Parathyroid adenoma (tissue), 2 donors: ENCODE measurements around the gene RPL10.

Experiments
- H2AFZ ChIP-seq: fragments of 300-600 bp; sonication (generic); one replicate; pipeline ENCODE4 v1.7.0; 2017; ENCODE audit warnings: antibody characterized with exemption, mild to moderate bottlenecking
- H3K27ac ChIP-seq: fragments of 300-600 bp; sonication (generic); one replicate; pipeline ENCODE4 v1.7.0; 2017
- H3K27me3 ChIP-seq: fragments of 300-600 bp; sonication (generic); one replicate; pipeline ENCODE4 v1.7.0; 2017; ENCODE audit warnings: low read length; ENCODE audit not compliant: control insufficient read depth, insufficient read depth
- H3K36me3 ChIP-seq: fragments of 300-600 bp; sonication (generic); one replicate; pipeline ENCODE4 v1.7.0; 2017; ENCODE audit warnings: low read length; ENCODE audit not compliant: control insufficient read depth, insufficient read depth
- H3K4me1 ChIP-seq: fragments of 300-600 bp; sonication (generic); one replicate; pipeline ENCODE4 v1.7.0; 2017; ENCODE audit warnings: control low read depth
- H3K4me2 ChIP-seq: fragments of 300-600 bp; sonication (generic); one replicate; pipeline ENCODE4 v1.7.0; 2017; ENCODE audit warnings: low read length
- H3K4me3 ChIP-seq: fragments of 300-600 bp; sonication (generic); one replicate; pipeline ENCODE4 v1.7.0; 2017; ENCODE audit warnings: low read depth, low read length
- H3K79me2 ChIP-seq: fragments of 300-600 bp; sonication (generic); one replicate; pipeline ENCODE4 v1.7.0; 2017; ENCODE audit warnings: control low read depth
- H3K9ac ChIP-seq: fragments of 300-600 bp; sonication (generic); one replicate; pipeline ENCODE4 v1.7.0; 2017; ENCODE audit warnings: mild to moderate bottlenecking
- H3K9me3 ChIP-seq: fragments of 300-600 bp; sonication (generic); one replicate; pipeline ENCODE4 v1.7.0; 2017; ENCODE audit warnings: low read length; ENCODE audit not compliant: control insufficient read depth
- TF ChIP-seq, protein P1 (sequence below): fragments of 300-600 bp; sonication (generic); IDR thresholded peaks from one replicate; pipeline ENCODE4 v1.7.0; 2017; ENCODE audit warnings: antibody characterized with exemption, mild to moderate bottlenecking
- donor health status: primary hyperparathyroidism.

RPL10 gene

GRCh38 chrX:154401045-154401799 is 3.0 kb downstream of the RPL10 start:
- Histone ChIP-seq H3K27ac (no peak overlapping the region), H3K36me3 (no peaks in the 10 kb centered on the region), H3K4me3 (no peak overlapping the region), H3K9me3 (no peaks in the 10 kb centered on the region), H3K79me2 (no peaks in the 10 kb centered on the region), H3K4me2 (no peak overlapping the region), H3K27me3 (no peaks in the 10 kb centered on the region), H3K9ac (no peak overlapping the region), H3K4me1 (no peaks in the 10 kb centered on the region), H2AFZ (no peak overlapping the region)
- TF ChIP-seq, protein P1, sequence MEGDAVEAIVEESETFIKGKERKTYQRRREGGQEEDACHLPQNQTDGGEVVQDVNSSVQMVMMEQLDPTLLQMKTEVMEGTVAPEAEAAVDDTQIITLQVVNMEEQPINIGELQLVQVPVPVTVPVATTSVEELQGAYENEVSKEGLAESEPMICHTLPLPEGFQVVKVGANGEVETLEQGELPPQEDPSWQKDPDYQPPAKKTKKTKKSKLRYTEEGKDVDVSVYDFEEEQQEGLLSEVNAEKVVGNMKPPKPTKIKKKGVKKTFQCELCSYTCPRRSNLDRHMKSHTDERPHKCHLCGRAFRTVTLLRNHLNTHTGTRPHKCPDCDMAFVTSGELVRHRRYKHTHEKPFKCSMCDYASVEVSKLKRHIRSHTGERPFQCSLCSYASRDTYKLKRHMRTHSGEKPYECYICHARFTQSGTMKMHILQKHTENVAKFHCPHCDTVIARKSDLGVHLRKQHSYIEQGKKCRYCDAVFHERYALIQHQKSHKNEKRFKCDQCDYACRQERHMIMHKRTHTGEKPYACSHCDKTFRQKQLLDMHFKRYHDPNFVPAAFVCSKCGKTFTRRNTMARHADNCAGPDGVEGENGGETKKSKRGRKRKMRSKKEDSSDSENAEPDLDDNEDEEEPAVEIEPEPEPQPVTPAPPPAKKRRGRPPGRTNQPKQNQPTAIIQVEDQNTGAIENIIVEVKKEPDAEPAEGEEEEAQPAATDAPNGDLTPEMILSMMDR, result no peak

- Histone ChIP-seq H3K4me1 (no peaks in the 10 kb centered on the region), H2AFZ (no peak overlapping the region), H3K27me3 (no peaks in the 10 kb centered on the region), H3K9ac (no peak overlapping the region), H3K79me2 (no peaks in the 10 kb centered on the region), H3K4me2 (no peak overlapping the region), H3K9me3 (no peaks in the 10 kb centered on the region), H3K36me3 (no peaks in the 10 kb centered on the region), H3K4me3 (no peak overlapping the region), H3K27ac (no peak overlapping the region)
- TF ChIP-seq, protein P1, result no peak
Measured at GRCh38 chrX:154401918-154402621, 3.9 kb downstream of the RPL10 start.

DNA sequence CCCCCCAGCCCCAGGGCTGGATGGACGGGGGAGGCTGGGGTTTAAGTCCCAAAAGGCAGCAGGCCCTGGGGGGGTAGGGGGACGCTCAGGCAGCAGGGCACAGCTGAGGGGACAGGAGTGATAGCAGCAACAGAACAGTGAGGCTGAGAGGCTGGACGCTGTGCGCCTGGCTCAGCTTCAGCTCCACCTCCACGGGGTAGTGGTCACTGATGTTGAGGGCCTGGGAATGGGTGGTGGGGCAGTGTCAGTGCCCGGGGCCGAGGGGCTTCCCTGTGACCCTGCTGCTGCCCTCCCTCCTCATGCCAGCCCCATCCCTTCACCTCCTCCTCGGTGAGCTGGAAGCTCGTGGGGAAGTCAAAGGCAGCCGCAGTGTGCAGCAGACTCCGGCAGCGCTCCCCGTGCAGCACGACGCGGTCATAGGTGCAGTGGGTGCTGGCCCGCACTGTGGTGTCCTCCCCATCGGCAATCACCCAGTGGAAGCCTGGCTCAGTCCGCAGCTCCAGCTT is 4.5 kb downstream of the RPL10 start:
- Histone ChIP-seq H3K9me3 (no peaks in the 10 kb centered on the region), H3K27me3 (no peaks in the 10 kb centered on the region), H3K4me2 (no peak overlapping the region), H2AFZ (no peak overlapping the region), H3K4me1 (no peaks in the 10 kb centered on the region), H3K36me3 (no peaks in the 10 kb centered on the region), H3K4me3 (no peak overlapping the region), H3K27ac (no peak overlapping the region), H3K79me2 (no peaks in the 10 kb centered on the region), H3K9ac (no peak overlapping the region)
- TF ChIP-seq, protein P1, result no peak

DNA sequence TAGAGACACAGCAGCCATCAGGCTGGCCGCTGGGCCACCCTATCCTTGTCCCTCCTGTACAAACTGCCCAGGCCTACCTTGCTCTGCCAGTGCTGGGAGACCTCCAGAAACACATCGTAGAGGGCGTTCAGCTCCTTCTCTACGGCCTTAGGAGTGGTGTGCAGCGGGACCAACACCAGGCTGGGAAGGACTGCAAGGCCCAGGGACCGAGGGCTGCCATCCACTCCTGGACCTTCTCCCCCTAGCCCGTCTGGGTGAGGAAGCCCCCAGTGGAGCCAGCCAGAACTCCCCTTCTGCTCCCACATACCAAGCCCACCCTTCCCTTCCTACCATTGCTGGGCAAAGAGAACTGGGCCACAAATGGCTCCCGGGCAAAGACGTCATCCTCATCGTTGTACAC is 5.0 kb downstream of the RPL10 start:
- no peak overlapping the region for H2AFZ ChIP-seq
- H3K36me3 ChIP-seq, result no peaks in the 10 kb centered on the region
- no peak overlapping the region for H3K27ac ChIP-seq
- no peak overlapping the region for H3K4me3 ChIP-seq
- no peaks in the 10 kb centered on the region for H3K27me3 ChIP-seq
- H3K9ac ChIP-seq, result no peak overlapping the region
- TF ChIP-seq, protein P1, result no peak
- H3K79me2 ChIP-seq, result no peaks in the 10 kb centered on the region
- no peaks in the 10 kb centered on the region for H3K4me1 ChIP-seq
- no peak overlapping the region for H3K4me2 ChIP-seq
- H3K9me3 ChIP-seq, result no peaks in the 10 kb centered on the region
